B cell (primary cell): ENCODE data around the gene GPR15LG.

ENCODE experiments used
- CTCF ChIP-seq: fragments of 200-600 bp; IDR thresholded peaks from one replicate; pipeline ENCODE4 v1.8.0; 2022; ENCODE audit warnings: antibody characterized with exemption, mild to moderate bottlenecking
- EZH2 ChIP-seq: IDR thresholded peaks from 2 replicates; pipeline ENCODE4 v1.6.1; 2012; ENCODE audit warnings: borderline replicate concordance, low read depth, mild to moderate bottlenecking, moderate library complexity, low read length; ENCODE audit not compliant: insufficient read depth, poor library complexity, severe bottlenecking

DNA sequence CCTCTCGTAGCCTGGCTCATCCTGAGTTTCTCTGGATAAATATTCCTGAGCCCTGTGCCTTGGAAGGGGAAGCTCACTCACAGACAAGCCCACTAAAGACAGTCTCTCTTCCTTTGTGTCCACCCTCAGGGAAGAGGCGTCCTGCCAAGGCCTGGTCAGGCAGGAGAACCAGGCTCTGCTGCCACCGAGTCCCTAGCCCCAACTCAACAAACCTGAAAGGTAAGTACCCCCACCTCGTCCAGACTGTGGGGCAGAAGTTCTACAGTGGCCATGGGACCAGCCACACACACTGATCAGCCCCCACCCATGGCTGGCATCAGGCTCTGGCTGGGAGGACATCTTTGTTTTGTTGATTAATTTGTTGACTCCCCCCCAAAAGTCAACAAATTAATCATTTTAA lies 2.8 kb downstream of the GPR15LG start:
- TF ChIP-seq CTCF (no peak), EZH2 (no peak)
